Transverse colon (tissue), 4 donors: ENCODE measurements around the gene ETDA. TPM values are rescaled to one million over a fixed set of nuclear protein-coding genes. Genes with fewer than 3 reads are reported as not detected.

Source experiments
- DNase-seq: peaks from one replicate; pipeline ENCODE4 v3.0.0-alpha.2; 2019
- H3K27ac ChIP-seq, 4 donors: fragments of 200-600 bp; sonication (generic); 2 replicates each; pipeline ENCODE4 v1.5.1; 2016 to 2018; ENCODE audit warnings: inconsistent platforms in 4 of 4
- H3K27me3 ChIP-seq: fragments of 200-600 bp; sonication (generic); 2 replicates; pipeline ENCODE4 v1.5.1; 2017; ENCODE audit warnings: inconsistent platforms
- H3K36me3 ChIP-seq, 4 donors: fragments of 200-600 bp; sonication (generic); 2 replicates each; pipeline ENCODE4 v1.5.1; 2017 to 2019; ENCODE audit warnings: inconsistent platforms in 4 of 4
- H3K4me1 ChIP-seq, 4 donors: fragments of 200-600 bp; sonication (generic); 2 replicates each; pipeline ENCODE4 v1.5.1; 2017 to 2020; ENCODE audit warnings: inconsistent platforms in 4 of 4
- H3K4me3 ChIP-seq, 4 donors: fragments of 200-600 bp; sonication (generic); 1 replicate in 1 of 4; 2 replicates in 3 of 4; pipeline versions ENCODE4 v1.5.1 to v1.6.1; 2017 to 2019; ENCODE audit warnings: inconsistent platforms in 4 of 4
- H3K9me3 ChIP-seq, 2 donors: fragments of 200-600 bp; sonication (generic); 2 replicates each; pipeline ENCODE4 v1.5.1; 2017 to 2019; ENCODE audit warnings: inconsistent platforms in 2 of 2
- CTCF ChIP-seq, 5 experiments: fragments of 200-600 bp in 3 of 5; fragments of 450-650 bp in 2 of 5; sonication (generic) in 3 of 5; IDR thresholded peaks; 1 replicate in 2 of 5; 2 replicates in 3 of 5; pipeline ENCODE4 v1.5.1; 2016 to 2017; ENCODE audit warnings: antibody characterized with exemption in 5 of 5, inconsistent platforms in 3 of 5, mild to moderate bottlenecking in 2 of 5, moderate library complexity in 1 of 5
- EP300 ChIP-seq: sonication (generic); formaldehyde crosslinking; IDR thresholded peaks from one replicate; pipeline ENCODE4 v1.6.1; 2017; ENCODE audit warnings: antibody characterized with exemption, low read depth
- POLR2A ChIP-seq: fragments of 450-650 bp; IDR thresholded peaks from one replicate; pipeline ENCODE4 v1.6.1; 2016; ENCODE audit warnings: antibody characterized with exemption, mild to moderate bottlenecking, moderate library complexity
- POLR2AphosphoS5 ChIP-seq, 3 donors: sonication (generic); formaldehyde crosslinking; IDR thresholded peaks; one replicate each; pipeline ENCODE4 v1.6.1; 2016; ENCODE audit warnings: antibody characterized with exemption in 3 of 3
- WGBS, 2 donors: methylation state at CpG; one replicate each; pipeline ENCODE4 v1.1.5; 2018; ENCODE audit warnings: low coverage in 1 of 2; 5-methylcytosine and 5-hydroxymethylcytosine counted together
- in situ Hi-C, 4 donors: fragments of 200-750 bp; cut with MboI; loops; one replicate each; pipeline versions ENCODE4 v1.15.0 to v1.15.1; 2017; ENCODE audit warnings: low sequenced_read_pairs in 3 of 4, low pct_ligation_motif_present in 1 of 4, low pct_unique_long_range_greater_than_20kb in 1 of 4
- intact Hi-C: fragments of 100-400 bp; cut with DNase I; formaldehyde crosslinking; loops from one replicate; pipeline ENCODE4 v1.15.1; 2023; ENCODE audit warnings: low total_unique reads
- total RNA-seq, 4 donors: library from RNA; depleted of rRNA; stranded (reverse); fragments of >200 nt; gene quantifications; one replicate each; pipeline ENCODE4 v1.1.0, GENCODE V29; 2016

The ETDA gene
- total RNA-seq, 4 donors from 2014 or later: not detected

- WGBS, 2 donors: 57% methylated on average over 10 of the region's 10 CpGs; no CpG with 5 or more reads in 1 of the 2 donors
- TF ChIP-seq CTCF (IDR thresholded peaks at IDR 0.05): no peak
- TF ChIP-seq EP300: no peak
- no peak for TF ChIP-seq POLR2AphosphoS5 (IDR thresholded peaks at IDR 0.05)
- TF ChIP-seq POLR2A: no peak
Measured at GRCh38 chrX:135295944-135296305, 44.1 kb downstream of the ETDA start.

DNA sequence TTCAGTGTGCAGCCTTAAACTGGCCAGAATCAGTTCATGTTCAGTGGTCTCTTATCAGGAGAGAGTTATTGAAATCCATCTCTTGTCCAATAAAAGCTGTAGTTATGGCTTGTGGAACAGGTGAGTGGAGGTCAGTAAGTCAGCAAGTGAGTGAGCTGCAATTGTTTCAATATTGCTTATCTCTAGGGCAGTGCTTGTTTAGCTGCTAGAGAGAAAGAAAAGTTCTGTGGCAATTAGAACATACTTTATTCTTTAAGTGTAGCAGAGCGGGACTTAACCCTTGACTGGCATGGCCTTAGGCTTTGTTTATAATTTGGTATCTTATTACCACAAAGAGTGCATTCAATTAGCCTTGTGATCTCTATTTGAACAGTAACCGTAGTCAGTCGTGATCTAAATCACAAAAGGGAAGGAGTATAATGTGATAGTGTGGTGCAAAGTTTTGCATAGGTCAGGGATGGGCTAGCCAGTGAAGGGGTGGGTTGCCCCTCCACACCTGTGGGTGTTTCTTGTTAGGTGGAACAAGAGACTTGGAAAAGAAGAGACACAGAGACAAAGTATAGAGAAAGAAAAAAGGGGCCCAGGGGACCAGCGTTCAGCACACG lies 50.5 kb downstream of the ETDA start:
- no peak overlapping the region for H3K27ac ChIP-seq
- no peak overlapping the region for H3K4me3 ChIP-seq
- no peaks in the 10 kb centered on the region for H3K9me3 ChIP-seq
- no peaks in the 10 kb centered on the region for H3K36me3 ChIP-seq
- 69 to 92% methylated on average over 2 to 5 of the region's 5 CpGs for WGBS, 2 donors
- TF ChIP-seq POLR2A (no peak), CTCF (IDR thresholded peaks at IDR 0.05) (no peak), EP300 (no peak), POLR2AphosphoS5 (IDR thresholded peaks at IDR 0.05) (no peak)
- H3K27me3 ChIP-seq: no peaks in the 10 kb centered on the region
- DNase-seq: no peak
- no peaks in the 10 kb centered on the region for H3K4me1 ChIP-seq
- in situ Hi-C loops: no loop called here
- intact Hi-C loops: no loop called here

More at GRCh38 chrX:135295944-135296305, 44.1 kb downstream of the ETDA start:
- no peaks in the 10 kb centered on the region for H3K36me3 ChIP-seq
- H3K4me3 ChIP-seq: peak overlapping the region in 2 of 4 donors; percentile 15 to 33
- DNase-seq: no peak
- intact Hi-C loops (no loop called here), in situ Hi-C loops (loop anchor here in 1 of 4 donors (25.0 kb wide), 1 partner anchor 134 kb away; the partner anchor contains the start of gene CT55)
- H3K4me1 ChIP-seq: no peaks in the 10 kb centered on the region
- H3K27ac ChIP-seq: no peak overlapping the region
- no peaks in the 10 kb centered on the region for H3K27me3 ChIP-seq
- no peaks in the 10 kb centered on the region for H3K9me3 ChIP-seq

Other genes with a start within 250 kb of the ETDA start
- gene RTL8B, start 229.5 kb upstream of the ETDA start, total RNA-seq: 1 to 10 TPM; 1.3 to 3.4 (median 2.6) TPM
- gene RTL8C, start 219.7 kb upstream of the ETDA start, total RNA-seq: 100 to 1,000 TPM in 1 of 4 donors, 10 to 100 TPM in 3; 30.5 to 173 (median 46.0) TPM
- gene RTL8A, start 199.9 kb upstream of the ETDA start, total RNA-seq: 100 to 1,000 TPM in 1 of 4 donors, 10 to 100 TPM in 3; 26.8 to 118 (median 57.3) TPM
- gene SMIM10L2B, start 153.3 kb upstream of the ETDA start, total RNA-seq: 1 to 10 TPM in 1 of 4 donors, under 1 TPM in 2, not detected in 1; 0.32 to 1.6 (median 0.40) TPM
- not detected for gene ETDB, start 131.5 kb upstream of the ETDA start, total RNA-seq
- not detected for gene CT55, start 80.7 kb upstream of the ETDA start, total RNA-seq
- gene ETDC, start 57.4 kb downstream of the ETDA start, total RNA-seq: not detected
- 10 to 100 TPM in 3 of 4 donors, 1 to 10 TPM in 1; 8.2 to 15.2 (median 10.8) TPM for gene ZNF75D, start 92.0 kb downstream of the ETDA start, total RNA-seq
- 1 to 10 TPM; 1.1 to 7.8 (median 5.4) TPM for gene ZNF449, start 92.7 kb downstream of the ETDA start, total RNA-seq
- under 1 TPM in 2 of 4 donors, not detected in 2; 0.32 to 0.41 TPM for gene SMIM10L2A, start 169.9 kb downstream of the ETDA start, total RNA-seq